GM23248 (cell line): Measurements from ENCODE around the gene CELF1. TPM values are rescaled to one million over a fixed set of nuclear protein-coding genes. Genes with fewer than 3 reads are reported as not detected.

Source experiments
- DNase-seq: peaks from one replicate; pipeline ENCODE4 v3.0.0-alpha.2; 2015
- H2AFZ ChIP-seq: fragments of 200-600 bp; sonication (generic); 2 replicates; pipeline ENCODE4 v1.6.1; 2016; ENCODE audit warnings: antibody characterized with exemption
- H3F3A ChIP-seq: fragments of 200-600 bp; sonication (generic); 2 replicates; pipeline ENCODE4 v1.6.1; 2016; ENCODE audit warnings: mild to moderate bottlenecking, antibody characterized with exemption, mixed run types; ENCODE audit not compliant: insufficient read depth
- H3K27ac ChIP-seq: fragments of 200-600 bp; sonication (generic); 2 replicates; pipeline ENCODE4 v1.5.1; 2016; ENCODE audit warnings: mild to moderate bottlenecking
- H3K27me3 ChIP-seq: fragments of 200-600 bp; sonication (generic); replicated peaks from 2 replicates; pipeline ENCODE4 v1.6.1; 2016; ENCODE audit warnings: mild to moderate bottlenecking; ENCODE audit not compliant: insufficient read depth
- H3K36me3 ChIP-seq: fragments of 200-600 bp; sonication (generic); 2 replicates; pipeline ENCODE4 v1.6.1; 2016; ENCODE audit warnings: low read depth, mild to moderate bottlenecking
- H3K4me1 ChIP-seq: fragments of 200-600 bp; sonication (generic); 2 replicates; pipeline ENCODE4 v1.6.1; 2016; ENCODE audit warnings: mild to moderate bottlenecking; ENCODE audit not compliant: insufficient read depth
- H3K4me2 ChIP-seq: fragments of 200-600 bp; sonication (generic); one replicate; pipeline ENCODE4 v1.6.1; 2016; ENCODE audit warnings: mild to moderate bottlenecking; ENCODE audit not compliant: unreplicated experiment
- H3K4me3 ChIP-seq: fragments of 200-600 bp; sonication (generic); 2 replicates; pipeline ENCODE4 v1.5.1; 2016; ENCODE audit warnings: mild to moderate bottlenecking
- H3K79me2 ChIP-seq: fragments of 200-600 bp; sonication (generic); 2 replicates; pipeline ENCODE4 v1.6.1; 2016; ENCODE audit warnings: mild to moderate bottlenecking; ENCODE audit not compliant: insufficient read depth
- H3K9ac ChIP-seq: fragments of 200-600 bp; sonication (generic); 2 replicates; pipeline ENCODE4 v1.6.1; 2016; ENCODE audit warnings: mild to moderate bottlenecking
- H3K9me2 ChIP-seq: fragments of 200-600 bp; sonication (generic); 2 replicates; pipeline ENCODE4 v1.6.1; 2016; ENCODE audit warnings: mixed run types, mild to moderate bottlenecking, moderate library complexity; ENCODE audit not compliant: insufficient read depth
- H3K9me3 ChIP-seq: fragments of 200-600 bp; sonication (generic); one replicate; pipeline ENCODE4 v1.6.1; 2017; ENCODE audit warnings: low read depth
- H4K20me1 ChIP-seq: fragments of 200-600 bp; sonication (generic); 2 replicates; pipeline ENCODE4 v1.6.0; 2016; ENCODE audit not compliant: insufficient read depth
- EZH2 ChIP-seq: fragments of 200-600 bp; sonication (generic); IDR thresholded peaks from 2 replicates; pipeline ENCODE4 v1.6.1; 2018; ENCODE audit warnings: antibody characterized with exemption, mild to moderate bottlenecking; ENCODE audit not compliant: insufficient read depth, poor library complexity, severe bottlenecking
- EZH2phosphoT487 ChIP-seq: fragments of 200-600 bp; sonication (generic); IDR thresholded peaks from 2 replicates; pipeline ENCODE4 v1.6.1; 2018; ENCODE audit warnings: antibody characterized with exemption, moderate library complexity, mild to moderate bottlenecking, low read depth; ENCODE audit not compliant: insufficient read depth
- WGBS, 2 experiments: methylation state at CpG; one replicate each; pipeline ENCODE4 v1.1.6; 2015 to 2017; ENCODE audit warnings: low lambda C conversion rate in 2 of 2, low coverage in 1 of 2; ENCODE audit errors: missing lambda C conversion rate in 2 of 2; 5-methylcytosine and 5-hydroxymethylcytosine counted together
- in situ Hi-C: fragments of 300-500 bp; cut with MboI; formaldehyde crosslinking; loops from 2 replicates; pipeline ENCODE4 v1.15.0; 2020
- polyA plus RNA-seq: library from polyadenylated mRNA; unstranded; fragments of >200 nt; fragmentation: Nextera tagmentation; extraction: Ambion mirVana; gene quantifications from 2 replicates; pipeline ENCODE4 v1.2.1, GENCODE V29; 2016
- total RNA-seq: library from RNA; depleted of rRNA; stranded (reverse); fragments of >200 nt; shearing (Covaris generic); gene quantifications from 2 replicates; pipeline ENCODE4 v1.2.3, GENCODE V29; 2014

The CELF1 gene
- total and polyA plus RNA-seq, 2 experiments from 2014 or later = 51.7 to 70.9 TPM

GRCh38 chr11:47449541-47449940, 103.4 kb downstream of the CELF1 start:
- no peaks in the 10 kb centered on the region for H3K27me3 ChIP-seq
- no peak for TF ChIP-seq EZH2
- no peak for TF ChIP-seq EZH2phosphoT487
- no peaks in the 10 kb centered on the region for H3K4me1 ChIP-seq
- no peaks in the 10 kb centered on the region for H3K9me2 ChIP-seq
- H2AFZ ChIP-seq = no peak overlapping the region
- 0 out of 2 replicates have a peak, but pooled peaks cover under 1% of the 10 kb centered on the region for H3F3A ChIP-seq
- no peaks in the 10 kb centered on the region for H4K20me1 ChIP-seq
- no peak overlapping the region for H3K27ac ChIP-seq
- no peak for DNase-seq
- H3K36me3 ChIP-seq = no peaks in the 10 kb centered on the region
- no peaks in the 10 kb centered on the region for H3K79me2 ChIP-seq
- H3K9ac ChIP-seq = no peak overlapping the region
- H3K4me3 ChIP-seq = no peak overlapping the region
- H3K4me2 ChIP-seq = no peak overlapping the region
- no peaks in the 10 kb centered on the region for H3K9me3 ChIP-seq
- WGBS, 2 experiments = 78 to 83% methylated on average over 8 of the region's 8 CpGs
- in situ Hi-C loops = loop anchor here (10.0 kb wide), 1 partner anchor 75 kb away; the partner anchor contains the start of gene SPI1

GRCh38 chr11:47448566-47449427, 104.1 kb downstream of the CELF1 start, which contains the start of gene RAPSN:
Gene RAPSN, minus strand, starts transcription at chr11:47449136. Its CDS starts 172 bp downstream, at chr11:47448964.
- Histone ChIP-seq H4K20me1 (no peaks in the 10 kb centered on the region), H3K36me3 (no peaks in the 10 kb centered on the region), H3K9me3 (no peaks in the 10 kb centered on the region), H3K27ac (no peak within 1 kb of the TSS), H3K9ac (no peak within 1 kb of the TSS), H3K27me3 (no peaks in the 10 kb centered on the region), H3K4me3 (no peak within 1 kb of the TSS), H2AFZ (no peak within 1 kb of the TSS), H3K79me2 (no peaks in the 10 kb centered on the region), H3K4me1 (no peaks in the 10 kb centered on the region), H3K9me2 (no peaks in the 10 kb centered on the region), H3K4me2 (no peak within 1 kb of the TSS), H3F3A (no peaks in the 10 kb centered on the region)
- in situ Hi-C loops = loop anchor here (10.0 kb wide), 1 partner anchor 74 kb away; the partner anchor contains the start of gene SPI1
- DNase-seq = no peak
- TF ChIP-seq EZH2phosphoT487 (no peak), EZH2 (no peak)
- WGBS, 2 experiments = 75 to 79% methylated on average over 31 to 32 of the region's 32 CpGs

- Histone ChIP-seq H3K9me2 (no peaks in the 10 kb centered on the region), H3K9ac (no peak overlapping the region), H2AFZ (no peak overlapping the region), H3K9me3 (no peaks in the 10 kb centered on the region), H3K4me2 (no peak overlapping the region), H3K36me3 (no peaks in the 10 kb centered on the region), H3K4me1 (no peaks in the 10 kb centered on the region), H3F3A (no peaks in the 10 kb centered on the region), H3K79me2 (no peaks in the 10 kb centered on the region), H3K27me3 (no peaks in the 10 kb centered on the region), H4K20me1 (no peaks in the 10 kb centered on the region), H3K4me3 (no peak overlapping the region), H3K27ac (no peak overlapping the region)
- no peak for DNase-seq
- in situ Hi-C loops = loop anchor here (10.0 kb wide), 1 partner anchor 73 kb away; the partner anchor contains the start of gene SPI1
- 90 to 95% methylated on average over 5 to 8 of the region's 12 CpGs for WGBS, 2 experiments
- TF ChIP-seq EZH2 (no peak), EZH2phosphoT487 (no peak)
Measured at GRCh38 chr11:47447906-47448305, 105.0 kb downstream of the CELF1 start.

- no peak for DNase-seq
- no peaks in the 10 kb centered on the region for H3K79me2 ChIP-seq
- H3K36me3 ChIP-seq = no peaks in the 10 kb centered on the region
- no peaks in the 10 kb centered on the region for H3K9me3 ChIP-seq
- H3K9ac ChIP-seq = no peak overlapping the region
- no peak overlapping the region for H3K4me2 ChIP-seq
- 84 to 90% methylated on average over 9 of the region's 9 CpGs for WGBS, 2 experiments
- H3K27ac ChIP-seq = no peak overlapping the region
- no peaks in the 10 kb centered on the region for H3K4me1 ChIP-seq
- H3K27me3 ChIP-seq = no peaks in the 10 kb centered on the region
- no peak overlapping the region for H3K4me3 ChIP-seq
- in situ Hi-C loops = loop anchor here (10.0 kb wide), 1 partner anchor 72 kb away; the partner anchor contains the start of gene SPI1
- H3F3A ChIP-seq = no peaks in the 10 kb centered on the region
- H2AFZ ChIP-seq = no peak overlapping the region
- TF ChIP-seq EZH2 (no peak), EZH2phosphoT487 (no peak)
- no peaks in the 10 kb centered on the region for H4K20me1 ChIP-seq
- H3K9me2 ChIP-seq = no peaks in the 10 kb centered on the region
Measured at GRCh38 chr11:47446833-47447232, 106.1 kb downstream of the CELF1 start.
